ENCODE results near the gene MEGF6.

DNA sequence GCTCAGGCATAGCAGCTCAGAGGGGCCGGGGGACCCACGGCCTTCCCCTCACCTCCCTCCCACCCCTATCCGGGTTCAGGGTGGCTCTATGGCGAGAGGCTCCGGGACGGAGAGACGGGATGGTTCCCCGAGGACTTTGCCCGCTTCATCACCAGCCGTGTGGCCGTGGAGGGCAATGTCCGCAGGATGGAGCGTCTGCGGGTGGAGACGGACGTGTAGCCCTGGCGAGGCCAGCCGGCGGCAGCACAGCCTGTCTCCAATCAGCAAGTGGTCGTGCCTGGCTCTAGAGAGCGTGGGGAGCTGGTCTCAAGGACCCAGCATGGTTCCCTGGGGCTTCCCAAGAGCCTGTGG is 131.0 kb downstream of the MEGF6 start:
- TF ChIP-seq, protein P1, sequence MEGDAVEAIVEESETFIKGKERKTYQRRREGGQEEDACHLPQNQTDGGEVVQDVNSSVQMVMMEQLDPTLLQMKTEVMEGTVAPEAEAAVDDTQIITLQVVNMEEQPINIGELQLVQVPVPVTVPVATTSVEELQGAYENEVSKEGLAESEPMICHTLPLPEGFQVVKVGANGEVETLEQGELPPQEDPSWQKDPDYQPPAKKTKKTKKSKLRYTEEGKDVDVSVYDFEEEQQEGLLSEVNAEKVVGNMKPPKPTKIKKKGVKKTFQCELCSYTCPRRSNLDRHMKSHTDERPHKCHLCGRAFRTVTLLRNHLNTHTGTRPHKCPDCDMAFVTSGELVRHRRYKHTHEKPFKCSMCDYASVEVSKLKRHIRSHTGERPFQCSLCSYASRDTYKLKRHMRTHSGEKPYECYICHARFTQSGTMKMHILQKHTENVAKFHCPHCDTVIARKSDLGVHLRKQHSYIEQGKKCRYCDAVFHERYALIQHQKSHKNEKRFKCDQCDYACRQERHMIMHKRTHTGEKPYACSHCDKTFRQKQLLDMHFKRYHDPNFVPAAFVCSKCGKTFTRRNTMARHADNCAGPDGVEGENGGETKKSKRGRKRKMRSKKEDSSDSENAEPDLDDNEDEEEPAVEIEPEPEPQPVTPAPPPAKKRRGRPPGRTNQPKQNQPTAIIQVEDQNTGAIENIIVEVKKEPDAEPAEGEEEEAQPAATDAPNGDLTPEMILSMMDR (IDR thresholded peaks at IDR 0.05) = no peak
- TF ChIP-seq POLR2AphosphoS5 (IDR thresholded peaks at IDR 0.05) (no peak), POLR2A (IDR thresholded peaks at IDR 0.05) (no peak), EP300 (IDR thresholded peaks at IDR 0.05) (no peak)

Data from suprapubic skin (tissue), 4 donors.